ENCODE measurements around the gene NRXN2.

Gene NRXN2

GRCh38 chr11:64767344-64768299 lies 44.6 kb upstream of the NRXN2 start:
- TF ChIP-seq MAX (IDR thresholded peaks at IDR 0.05) (no peak), REST (IDR thresholded peaks at IDR 0.05; ENCODE audit: low read depth) (no peak), EP300 (IDR thresholded peaks at IDR 0.05; ENCODE audit: borderline replicate concordance) (no peak), USF1 (IDR thresholded peaks at IDR 0.05) (no peak), ZBTB7A (IDR thresholded peaks at IDR 0.05; ENCODE audit: low read depth) (no peak), TCF12 (IDR thresholded peaks at IDR 0.05; ENCODE audit: low read depth) (no peak), NFIC (IDR thresholded peaks at IDR 0.05) (no peak), RAD21 (IDR thresholded peaks at IDR 0.05; ENCODE audit: low read depth) (no peak), CEBPB (IDR thresholded peaks at IDR 0.05) (no peak), TEAD4 (IDR thresholded peaks at IDR 0.05) (no peak), YY1 (IDR thresholded peaks at IDR 0.05; ENCODE audit: low read depth) (no peak), EGR1 (IDR thresholded peaks at IDR 0.05) (no peak), FOXM1 (IDR thresholded peaks at IDR 0.05; ENCODE audit: borderline replicate concordance, low read depth) (no peak), CREB1 (IDR thresholded peaks at IDR 0.05; ENCODE audit: low read depth) (no peak), TAF1 (IDR thresholded peaks at IDR 0.05; ENCODE audit: low read depth) (no peak)

DNA sequence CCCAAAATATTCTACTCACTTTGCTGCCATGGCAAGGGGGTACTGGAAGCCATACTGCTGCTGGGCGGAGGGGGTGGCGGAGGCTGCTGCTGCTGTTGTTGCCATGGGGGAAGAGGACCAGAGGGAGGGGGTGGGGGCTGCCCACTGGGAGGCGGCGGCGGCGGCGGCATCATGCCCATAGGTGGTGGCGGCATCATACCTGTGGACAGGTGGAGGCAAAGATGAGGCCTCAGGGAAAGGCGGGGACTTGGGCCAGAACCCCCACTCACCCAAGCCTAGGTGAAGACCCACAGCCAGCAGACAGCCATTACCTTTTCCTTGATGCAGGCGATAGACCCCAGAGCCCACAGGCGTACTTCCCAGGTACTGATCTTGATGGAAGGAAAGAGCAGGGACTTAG lies 43.9 kb upstream of the NRXN2 start:
- TF ChIP-seq CREB1 (IDR thresholded peaks at IDR 0.05; ENCODE audit: low read depth): no peak
- no peak for TF ChIP-seq YY1 (IDR thresholded peaks at IDR 0.05; ENCODE audit: low read depth)

DNA sequence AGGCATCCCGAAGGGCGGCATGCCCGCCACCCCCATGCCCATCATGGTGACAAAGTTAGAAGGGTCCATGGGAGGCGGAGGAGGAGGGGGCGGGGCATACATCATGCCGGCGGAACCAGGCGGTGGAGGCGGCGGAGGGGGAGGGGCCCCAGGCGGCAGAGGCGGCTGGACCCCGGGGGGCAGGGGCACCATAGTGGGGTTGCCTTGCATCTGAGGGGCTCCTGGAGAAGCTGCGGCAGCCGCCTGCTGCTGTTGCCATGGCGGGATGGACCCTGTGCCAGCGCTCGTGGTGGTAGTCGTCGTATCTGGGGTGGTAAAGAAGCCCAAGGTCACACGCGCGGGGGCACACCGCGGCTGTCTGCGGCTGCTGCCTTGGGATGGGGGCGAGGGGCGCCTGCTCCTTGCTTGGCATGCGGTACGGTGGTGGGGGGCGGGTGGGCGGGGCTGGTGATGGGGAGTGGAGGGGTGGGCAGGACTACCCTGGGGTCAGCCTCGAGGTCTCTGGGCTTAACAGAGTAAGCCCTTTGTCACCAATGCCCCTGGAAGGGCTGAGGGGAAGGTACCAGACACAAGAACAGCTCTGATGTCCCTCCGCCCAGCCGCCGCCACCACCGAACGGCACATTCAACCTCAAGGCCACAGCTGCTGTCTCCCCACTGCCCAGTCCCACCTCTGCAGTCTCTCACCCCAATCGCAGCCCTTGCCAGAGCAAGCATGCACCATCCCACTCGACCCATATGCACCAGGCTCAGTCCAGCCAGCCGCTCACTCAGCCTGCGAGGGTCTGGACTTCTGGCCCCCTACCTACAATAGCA lies 43.1 kb upstream of the NRXN2 start:
- TF ChIP-seq TAF1 (IDR thresholded peaks at IDR 0.05; ENCODE audit: low read depth) (no peak), FOXM1 (IDR thresholded peaks at IDR 0.05; ENCODE audit: borderline replicate concordance, low read depth) (no peak)

- no peak for TF ChIP-seq CEBPB (IDR thresholded peaks at IDR 0.05)
- TF ChIP-seq FOXM1 (IDR thresholded peaks at IDR 0.05; ENCODE audit: borderline replicate concordance, low read depth): no peak
- TF ChIP-seq NFIC (IDR thresholded peaks at IDR 0.05): no peak
- TF ChIP-seq TEAD4 (IDR thresholded peaks at IDR 0.05): no peak
- TF ChIP-seq EGR1 (IDR thresholded peaks at IDR 0.05): no peak
- TF ChIP-seq RAD21 (IDR thresholded peaks at IDR 0.05; ENCODE audit: low read depth): no peak
- no peak for TF ChIP-seq REST (IDR thresholded peaks at IDR 0.05; ENCODE audit: low read depth)
- TF ChIP-seq MAX (IDR thresholded peaks at IDR 0.05): no peak
- no peak for TF ChIP-seq USF1 (IDR thresholded peaks at IDR 0.05)
- no peak for TF ChIP-seq TCF12 (IDR thresholded peaks at IDR 0.05; ENCODE audit: low read depth)
- no peak for TF ChIP-seq CREB1 (IDR thresholded peaks at IDR 0.05; ENCODE audit: low read depth)
- no peak for TF ChIP-seq ZBTB7A (IDR thresholded peaks at IDR 0.05; ENCODE audit: low read depth)
- no peak for TF ChIP-seq TAF1 (IDR thresholded peaks at IDR 0.05; ENCODE audit: low read depth)
- no peak for TF ChIP-seq EP300 (IDR thresholded peaks at IDR 0.05; ENCODE audit: borderline replicate concordance)
- TF ChIP-seq YY1 (IDR thresholded peaks at IDR 0.05; ENCODE audit: low read depth): no peak
Measured at GRCh38 chr11:64765291-64765850, 42.4 kb upstream of the NRXN2 start.

DNA sequence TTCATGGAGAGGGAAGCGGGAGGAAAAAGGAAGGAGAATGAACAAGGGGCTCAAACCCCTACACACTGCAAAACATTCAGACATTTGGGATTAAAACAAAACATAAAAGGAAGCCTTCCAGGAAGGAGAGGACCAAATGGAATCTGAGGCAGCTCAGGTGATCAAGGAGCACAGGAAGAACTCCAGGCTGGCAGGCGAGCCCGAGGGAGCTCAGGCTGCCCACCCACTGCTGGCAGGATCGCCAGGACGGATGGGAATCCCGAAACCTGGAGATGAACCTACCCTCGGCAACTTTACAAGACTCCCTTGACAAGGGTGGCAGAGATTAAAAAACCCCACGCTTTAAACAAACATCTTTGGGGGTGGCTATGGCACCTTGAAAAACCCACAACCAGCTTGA lies 41.8 kb upstream of the NRXN2 start:
- TF ChIP-seq NFIC (IDR thresholded peaks at IDR 0.05) (no peak), USF1 (IDR thresholded peaks at IDR 0.05) (no peak), EP300 (IDR thresholded peaks at IDR 0.05; ENCODE audit: borderline replicate concordance) (no peak), TEAD4 (IDR thresholded peaks at IDR 0.05) (no peak), CREB1 (IDR thresholded peaks at IDR 0.05; ENCODE audit: low read depth) (no peak), ZBTB7A (IDR thresholded peaks at IDR 0.05; ENCODE audit: low read depth) (no peak), RAD21 (IDR thresholded peaks at IDR 0.05; ENCODE audit: low read depth) (no peak), TAF1 (IDR thresholded peaks at IDR 0.05; ENCODE audit: low read depth) (no peak), FOXM1 (IDR thresholded peaks at IDR 0.05; ENCODE audit: borderline replicate concordance, low read depth) (no peak), MAX (IDR thresholded peaks at IDR 0.05) (no peak), YY1 (IDR thresholded peaks at IDR 0.05; ENCODE audit: low read depth) (no peak), REST (IDR thresholded peaks at IDR 0.05; ENCODE audit: low read depth) (no peak), TCF12 (IDR thresholded peaks at IDR 0.05; ENCODE audit: low read depth) (no peak), EGR1 (IDR thresholded peaks at IDR 0.05) (no peak), CEBPB (IDR thresholded peaks at IDR 0.05) (no peak)

Data from Ishikawa (cell line).